ENCODE results near the gene CDH26. TPM values are rescaled to one million over a fixed set of nuclear protein-coding genes. Genes with fewer than 3 reads are reported as not detected.
"Not testable (repeated sequence)": the region's sequence is repeated elsewhere in the genome, so short reads cannot be mapped to it uniquely, and the experiment has no call there.

Gene CDH26
- total RNA-seq, 4 donors from 2014 or later = 2.5 to 10.3 (median 4.0) TPM

GRCh38 chr20:60036746-60037499, 78.7 kb downstream of the CDH26 start:
- WGBS, 2 donors = 73 to 75% methylated on average over 6 to 7 of the region's 10 CpGs
- intact Hi-C loops (cut with DNase I) = no loop called here
- H3K36me3 ChIP-seq = no peaks in the 10 kb centered on the region
- TF ChIP-seq POLR2A (IDR thresholded peaks at IDR 0.05) = no peak
- peaks cover 0 to 22% (median 0%) of the 10 kb centered on the region in 4 donors for H3K27me3 ChIP-seq
- no peaks in the 10 kb centered on the region for H3K9me3 ChIP-seq
- no peak overlapping the region for H3K27ac ChIP-seq
- no peak overlapping the region for H3K4me3 ChIP-seq
- DNase-seq = no peak
- H3K4me1 ChIP-seq = peaks cover 0 to 9% (median 0%) of the 10 kb centered on the region in 3 donors

- TF ChIP-seq, protein P1, sequence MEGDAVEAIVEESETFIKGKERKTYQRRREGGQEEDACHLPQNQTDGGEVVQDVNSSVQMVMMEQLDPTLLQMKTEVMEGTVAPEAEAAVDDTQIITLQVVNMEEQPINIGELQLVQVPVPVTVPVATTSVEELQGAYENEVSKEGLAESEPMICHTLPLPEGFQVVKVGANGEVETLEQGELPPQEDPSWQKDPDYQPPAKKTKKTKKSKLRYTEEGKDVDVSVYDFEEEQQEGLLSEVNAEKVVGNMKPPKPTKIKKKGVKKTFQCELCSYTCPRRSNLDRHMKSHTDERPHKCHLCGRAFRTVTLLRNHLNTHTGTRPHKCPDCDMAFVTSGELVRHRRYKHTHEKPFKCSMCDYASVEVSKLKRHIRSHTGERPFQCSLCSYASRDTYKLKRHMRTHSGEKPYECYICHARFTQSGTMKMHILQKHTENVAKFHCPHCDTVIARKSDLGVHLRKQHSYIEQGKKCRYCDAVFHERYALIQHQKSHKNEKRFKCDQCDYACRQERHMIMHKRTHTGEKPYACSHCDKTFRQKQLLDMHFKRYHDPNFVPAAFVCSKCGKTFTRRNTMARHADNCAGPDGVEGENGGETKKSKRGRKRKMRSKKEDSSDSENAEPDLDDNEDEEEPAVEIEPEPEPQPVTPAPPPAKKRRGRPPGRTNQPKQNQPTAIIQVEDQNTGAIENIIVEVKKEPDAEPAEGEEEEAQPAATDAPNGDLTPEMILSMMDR (IDR thresholded peaks at IDR 0.05) = no peak
- TF ChIP-seq POLR2A (IDR thresholded peaks at IDR 0.05) = no peak
- intact Hi-C loops (cut with DNase I) = no loop called here
- Histone ChIP-seq H3K27ac (no peak overlapping the region), H3K4me1 (peaks cover 0 to 12% (median 0%) of the 10 kb centered on the region in 3 donors), H3K9me3 (no peaks in the 10 kb centered on the region), H3K27me3 (peaks cover 0 to 22% (median 0%) of the 10 kb centered on the region in 4 donors), H3K4me3 (no peak overlapping the region), H3K36me3 (no peaks in the 10 kb centered on the region)
- 71 to 81% methylated on average over 3 to 4 of the region's 4 CpGs for WGBS, 2 donors
- no peak for DNase-seq
Measured at GRCh38 chr20:60038400-60039008, 80.3 kb downstream of the CDH26 start.

GRCh38 chr20:60039526-60039925, 81.3 kb downstream of the CDH26 start:
- H3K9me3 ChIP-seq = no peaks in the 10 kb centered on the region
- no peak for DNase-seq
- H3K4me1 ChIP-seq = peaks cover 0 to 12% (median 0%) of the 10 kb centered on the region in 3 donors
- H3K27me3 ChIP-seq = peaks cover 0 to 22% (median 0%) of the 10 kb centered on the region in 4 donors
- TF ChIP-seq, protein P1 (IDR thresholded peaks at IDR 0.05) = no peak
- no peak for TF ChIP-seq POLR2A (IDR thresholded peaks at IDR 0.05)
- 85 to 94% methylated on average over 3 of the region's 3 CpGs for WGBS, 2 donors
- intact Hi-C loops (cut with DNase I) = no loop called here
- no peak overlapping the region for H3K27ac ChIP-seq
- no peaks in the 10 kb centered on the region for H3K36me3 ChIP-seq
- H3K4me3 ChIP-seq = no peak overlapping the region

GRCh38 chr20:60040471-60041162, 82.4 kb downstream of the CDH26 start:
- DNase-seq = no peak
- Histone ChIP-seq H3K9me3 (no peaks in the 10 kb centered on the region), H3K27me3 (peaks cover 0 to 22% (median 0%) of the 10 kb centered on the region in 4 donors), H3K4me3 (no peak overlapping the region), H3K27ac (no peak overlapping the region), H3K4me1 (peaks cover 0 to 16% (median 0%) of the 10 kb centered on the region in 3 donors), H3K36me3 (no peaks in the 10 kb centered on the region)
- TF ChIP-seq POLR2A (IDR thresholded peaks at IDR 0.05) = no peak
- TF ChIP-seq, protein P1 (IDR thresholded peaks at IDR 0.05) = no peak
- 88 to 93% methylated on average over 7 to 8 of the region's 8 CpGs for WGBS, 2 donors
- intact Hi-C loops (cut with DNase I) = no loop called here

DNA sequence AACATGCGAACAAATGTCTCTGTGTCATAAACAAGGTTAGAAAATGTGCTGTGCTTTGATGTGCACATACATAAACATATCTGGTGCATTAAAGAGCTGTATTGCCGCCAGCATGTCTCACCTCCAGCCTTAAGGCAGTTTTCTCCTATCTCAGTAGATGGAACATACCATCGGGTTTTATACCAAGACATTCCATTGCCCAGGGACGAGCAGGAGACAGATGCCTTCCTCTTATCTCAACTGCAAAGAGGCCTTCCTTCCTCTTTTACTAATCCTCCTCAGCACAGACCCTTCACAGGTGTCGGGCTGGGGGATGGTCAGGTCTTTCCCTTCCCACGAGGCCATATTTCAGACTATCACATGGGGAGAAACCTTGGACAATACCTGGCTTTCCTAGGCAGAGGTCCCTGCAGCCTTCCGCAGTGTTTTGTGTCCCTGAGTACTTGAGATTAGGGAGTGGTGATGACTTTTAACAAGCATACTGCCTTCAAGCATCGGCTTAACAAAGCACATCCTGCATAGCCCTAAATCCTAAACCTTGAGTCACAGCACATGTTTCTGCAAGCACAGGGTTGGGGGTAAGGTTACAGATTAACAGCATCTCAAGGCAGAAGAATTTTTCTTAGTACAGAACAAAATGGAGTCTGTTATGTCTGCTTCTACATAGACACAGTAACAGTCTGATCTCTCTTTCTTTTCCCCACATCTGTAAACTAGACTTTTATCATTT, 83.4 kb downstream of the CDH26 start:
- peak overlapping the region in 1 of 4 donors; percentile 17 for H3K27ac ChIP-seq
- intact Hi-C loops (cut with DNase I); H3K9me3 ChIP-seq; DNase-seq; H3K36me3 ChIP-seq; H3K4me3 ChIP-seq: not testable (repeated sequence)
- peaks cover 0 to 22% (median 0%) of the 10 kb centered on the region in 4 donors for H3K27me3 ChIP-seq
- 26 to 30% methylated on average over 6 to 8 of the region's 8 CpGs for WGBS, 2 donors
- peaks cover 0 to 26% (median 3%) of the 10 kb centered on the region in 3 donors for H3K4me1 ChIP-seq

Measured in esophagus squamous epithelium (tissue), 5 donors.